ENCODE results near the gene PPP1R15A. TPM values are rescaled to one million over a fixed set of nuclear protein-coding genes. Genes with fewer than 3 reads are reported as not detected.
A peak's percentile ranks its signal among the peaks of the same experiment; 100 is the strongest.
"Not testable (repeated sequence)": the region's sequence is repeated elsewhere in the genome, so short reads cannot be mapped to it uniquely, and the experiment has no call there.

Gene PPP1R15A
- total RNA-seq, 1 donor from 2014 or later, result 82.8 TPM

DNA sequence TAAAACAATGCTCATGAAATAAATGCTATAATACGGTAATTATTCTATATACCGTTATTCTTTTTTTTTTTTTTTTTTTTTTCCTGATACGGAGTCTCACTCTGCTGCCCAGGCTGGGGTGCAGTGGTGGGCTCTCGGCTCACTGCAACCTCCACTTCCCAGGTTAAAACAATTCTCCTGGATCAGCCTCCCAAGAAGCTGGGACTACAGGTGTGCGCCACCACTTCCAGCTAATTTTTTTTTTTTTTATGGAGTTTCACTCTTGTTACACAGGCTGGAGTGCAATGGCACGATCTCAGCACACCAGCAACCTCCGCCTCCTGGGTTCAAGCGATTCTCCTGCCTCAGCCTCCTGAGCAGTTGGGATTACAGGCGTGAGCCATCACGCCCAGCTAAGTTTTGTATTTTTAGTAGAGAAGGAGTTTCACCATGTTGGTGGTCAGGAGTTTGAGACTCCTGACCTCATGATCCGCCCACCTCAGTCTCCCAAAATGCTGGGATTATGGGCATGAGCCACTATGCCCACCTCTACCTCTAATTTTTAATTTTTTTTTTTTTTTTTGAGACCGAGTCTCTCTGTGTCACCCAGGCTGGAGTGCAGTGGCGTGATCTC, 6.9 kb downstream of the PPP1R15A start:
- DNase-seq (ENCODE audit: extremely low read depth, low read depth, low spot score), result no peak

DNA sequence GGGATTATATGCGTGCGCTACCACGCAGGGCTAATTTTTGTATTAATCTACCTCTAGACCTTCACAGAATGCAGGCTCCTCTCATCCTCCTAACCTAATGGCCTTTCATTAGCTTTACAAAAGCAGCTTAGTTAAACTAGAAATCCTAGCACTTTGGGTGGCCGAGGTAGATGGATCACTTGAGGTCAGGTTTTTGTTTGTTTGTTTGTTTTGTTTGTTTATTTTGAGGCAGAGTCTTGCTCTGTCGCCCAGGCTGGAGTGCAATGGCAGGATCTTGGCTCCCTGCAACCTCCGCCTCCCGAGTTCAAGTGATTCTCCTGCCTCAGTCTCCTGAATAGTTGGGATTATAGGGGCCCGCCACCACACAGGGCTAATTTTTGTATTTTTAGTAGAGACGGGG, 7.5 kb downstream of the PPP1R15A start:
- not testable (repeated sequence) for DNase-seq (ENCODE audit: extremely low read depth, low read depth, low spot score)

DNA sequence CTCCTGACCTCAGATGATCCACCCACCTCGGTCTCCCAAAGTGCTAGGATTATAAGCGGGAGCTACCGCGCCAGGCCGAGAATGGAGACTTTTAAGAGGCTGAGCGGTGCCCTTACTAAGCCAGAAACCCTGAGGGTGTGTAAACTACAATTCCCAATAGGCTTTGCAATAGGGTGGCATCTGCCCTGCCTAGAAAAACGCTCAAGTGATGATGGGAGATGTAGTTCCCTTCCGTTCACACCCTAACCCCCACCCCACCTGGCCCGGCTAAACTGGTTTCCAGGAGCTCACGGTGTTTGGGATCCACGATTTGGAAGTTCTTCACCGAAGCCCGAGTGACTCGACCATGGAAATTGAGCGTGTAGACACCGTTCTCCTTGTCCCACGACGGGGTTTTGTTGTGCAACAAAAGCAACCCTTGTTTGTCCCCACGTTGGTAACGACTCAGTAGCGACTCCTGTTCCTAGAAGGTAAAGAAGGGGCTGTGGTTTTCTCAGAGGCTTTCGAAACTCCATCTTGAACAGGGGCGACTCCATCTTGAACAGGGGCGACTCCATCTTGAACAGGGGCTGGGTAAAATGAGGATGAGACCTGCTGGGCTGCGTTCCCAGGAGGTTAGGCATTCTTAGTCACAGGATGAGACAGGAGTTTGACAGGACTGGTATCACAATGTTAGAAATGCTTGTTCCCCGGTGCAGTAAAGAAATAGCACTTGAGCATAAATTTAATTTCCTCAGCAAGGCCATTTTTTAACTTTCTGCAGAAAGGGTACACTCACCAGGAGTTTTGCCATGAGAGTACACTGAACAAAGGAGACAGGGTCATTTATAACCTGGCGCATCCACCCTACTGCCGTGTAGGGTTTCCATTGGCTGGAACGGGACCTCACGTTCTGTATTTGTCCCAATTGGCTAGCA, 9.8 kb downstream of the PPP1R15A start:
- DNase-seq (ENCODE audit: extremely low read depth, low read depth, low spot score), result no peak

- no peak for DNase-seq (ENCODE audit: extremely low read depth, low read depth, low spot score)
These were observed 11.5 kb downstream of the PPP1R15A start for GRCh38 chr19:48883726-48884125.

GRCh38 chr19:48887861-48888612, 15.8 kb downstream of the PPP1R15A start:
- DNase-seq (ENCODE audit: extremely low read depth, low read depth, low spot score), result no peak

- DNase-seq (ENCODE audit: extremely low read depth, low read depth, low spot score), result not testable (repeated sequence)
These were observed 17.3 kb downstream of the PPP1R15A start for GRCh38 chr19:48889496-48889895.

GRCh38 chr19:48890551-48890950, 18.3 kb downstream of the PPP1R15A start:
- no peak for DNase-seq (ENCODE audit: extremely low read depth, low read depth, low spot score)

- no peak for DNase-seq (ENCODE audit: extremely low read depth, low read depth, low spot score)
These were observed 23.0 kb downstream of the PPP1R15A start for GRCh38 chr19:48895226-48895625.

DNA sequence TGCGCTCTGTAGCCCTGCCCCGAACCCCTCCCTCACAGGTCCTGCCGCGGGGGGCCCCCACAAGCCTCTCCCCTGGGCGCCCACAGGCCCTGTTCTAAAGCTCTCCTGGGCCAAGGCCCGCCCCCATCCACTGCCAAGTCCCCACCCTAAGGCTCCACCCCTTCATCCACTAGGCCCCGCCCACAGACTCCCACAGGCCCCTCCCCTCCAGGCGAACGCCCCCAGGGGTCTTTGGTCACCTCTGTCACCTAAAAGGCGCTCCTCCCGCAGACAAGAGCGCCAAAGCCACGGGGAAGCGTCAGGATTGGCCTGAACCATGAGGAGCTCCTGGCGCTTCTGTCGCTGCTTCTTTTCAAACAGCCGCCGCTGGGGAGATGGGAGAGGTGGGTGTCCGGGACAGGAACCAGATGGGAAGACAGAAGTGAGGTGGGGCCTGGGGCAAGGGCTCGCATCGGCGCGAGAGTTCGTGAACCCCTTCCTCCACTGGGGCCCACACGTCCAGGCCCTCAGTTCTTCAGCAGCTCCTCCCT, 24.0 kb downstream of the PPP1R15A start:
- DNase-seq (ENCODE audit: extremely low read depth, low read depth, low spot score), result no peak

DNA sequence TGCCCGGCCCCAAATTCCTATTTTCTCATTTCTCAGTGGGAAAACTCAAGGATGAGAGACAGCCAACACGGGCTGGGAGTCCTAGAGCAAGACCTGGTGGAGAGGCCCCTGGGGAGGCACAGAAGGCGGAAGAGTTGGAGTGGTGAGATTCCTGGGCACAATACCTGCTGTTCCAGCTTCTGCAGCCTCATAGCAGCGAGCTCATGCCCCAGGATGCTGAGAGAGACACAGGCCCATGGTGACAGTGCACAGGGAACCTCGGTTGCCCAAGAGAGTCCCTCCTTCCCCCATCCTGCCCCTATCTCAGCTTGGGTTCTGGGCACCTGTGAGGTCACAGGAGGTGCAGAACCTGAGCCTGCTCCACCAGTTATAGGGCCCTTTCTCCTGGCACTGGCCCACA, 25.0 kb downstream of the PPP1R15A start:
- no peak for DNase-seq (ENCODE audit: extremely low read depth, low read depth, low spot score)

- DNase-seq (ENCODE audit: extremely low read depth, low read depth, low spot score), result not testable (repeated sequence)
These were observed 27.1 kb downstream of the PPP1R15A start for GRCh38 chr19:48899386-48899749.

GRCh38 chr19:48899781-48900476, 27.7 kb downstream of the PPP1R15A start, which contains the start of gene NUCB1:
Gene NUCB1, plus strand, starts transcription at chr19:48900312. Its CDS starts 485 bp downstream, at chr19:48900797.
- DNase-seq (ENCODE audit: extremely low read depth, low read depth, low spot score), result peak; percentile 88

- no peak for DNase-seq (ENCODE audit: extremely low read depth, low read depth, low spot score)
These were observed 28.5 kb downstream of the PPP1R15A start for GRCh38 chr19:48900477-48901406.

- not testable (repeated sequence) for DNase-seq (ENCODE audit: extremely low read depth, low read depth, low spot score)
These were observed 30.1 kb downstream of the PPP1R15A start for GRCh38 chr19:48902291-48902690.

DNA sequence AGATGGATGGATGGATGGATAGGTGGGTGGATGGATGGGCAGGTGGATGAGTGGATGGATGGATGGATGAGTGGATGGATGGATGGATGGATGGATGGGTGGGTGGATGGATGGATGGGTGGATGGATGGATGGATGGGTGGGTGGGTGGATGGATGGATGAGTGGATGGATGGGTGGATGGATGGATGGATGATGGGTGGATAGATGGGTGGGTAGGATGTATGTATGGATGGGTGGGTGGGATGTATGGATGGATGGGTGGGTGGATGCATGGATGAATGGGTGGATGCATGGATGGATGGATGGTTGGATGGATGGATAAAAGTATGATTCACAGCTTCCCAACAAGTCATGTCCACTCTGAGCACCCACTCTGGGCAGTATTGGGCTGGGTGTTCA, 31.6 kb downstream of the PPP1R15A start:
- DNase-seq (ENCODE audit: extremely low read depth, low read depth, low spot score), result not testable (repeated sequence)

- no peak for DNase-seq (ENCODE audit: extremely low read depth, low read depth, low spot score)
These were observed 33.4 kb downstream of the PPP1R15A start for GRCh38 chr19:48905664-48906063.

DNA sequence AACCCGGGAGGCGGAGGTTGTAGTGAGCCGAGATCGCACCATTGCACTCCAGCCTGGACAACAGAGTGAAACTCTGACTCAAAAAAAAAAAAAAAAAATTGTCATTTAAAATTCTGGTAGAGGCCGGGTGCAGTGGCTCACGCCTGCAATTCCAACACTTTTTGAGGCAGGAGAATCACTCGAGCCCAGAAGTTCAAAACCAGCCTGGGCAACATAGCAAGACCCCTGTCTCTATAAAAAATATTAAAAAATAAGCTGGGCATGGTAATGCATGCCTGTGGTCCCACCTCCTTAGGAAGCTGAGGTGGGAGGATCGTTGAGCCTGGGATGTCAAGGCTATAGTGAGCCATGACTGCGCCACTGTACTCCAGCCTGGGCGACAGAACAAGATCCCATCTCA, 34.1 kb downstream of the PPP1R15A start:
- no peak for DNase-seq (ENCODE audit: extremely low read depth, low read depth, low spot score)

DNA sequence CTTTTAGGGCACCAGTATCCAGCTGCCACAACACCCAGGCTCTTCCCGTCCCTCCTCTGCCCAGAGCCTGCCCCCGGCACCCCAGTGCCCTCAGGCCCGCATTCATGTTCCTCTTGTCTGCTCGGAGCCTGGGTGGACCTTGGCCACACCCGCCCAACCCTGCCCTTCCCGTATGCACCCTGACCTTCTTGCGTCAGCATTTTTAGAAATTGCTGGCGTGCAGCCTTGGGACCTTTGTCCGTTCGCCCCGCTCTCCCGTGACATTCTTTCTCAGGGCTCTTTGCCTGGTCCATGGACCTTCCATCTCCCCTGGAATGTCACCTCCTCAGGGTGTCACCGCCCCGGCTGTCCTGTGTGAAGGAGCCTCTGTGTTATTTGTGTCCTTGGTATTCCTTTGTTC, 35.5 kb downstream of the PPP1R15A start:
- no peak for DNase-seq (ENCODE audit: extremely low read depth, low read depth, low spot score)

DNA sequence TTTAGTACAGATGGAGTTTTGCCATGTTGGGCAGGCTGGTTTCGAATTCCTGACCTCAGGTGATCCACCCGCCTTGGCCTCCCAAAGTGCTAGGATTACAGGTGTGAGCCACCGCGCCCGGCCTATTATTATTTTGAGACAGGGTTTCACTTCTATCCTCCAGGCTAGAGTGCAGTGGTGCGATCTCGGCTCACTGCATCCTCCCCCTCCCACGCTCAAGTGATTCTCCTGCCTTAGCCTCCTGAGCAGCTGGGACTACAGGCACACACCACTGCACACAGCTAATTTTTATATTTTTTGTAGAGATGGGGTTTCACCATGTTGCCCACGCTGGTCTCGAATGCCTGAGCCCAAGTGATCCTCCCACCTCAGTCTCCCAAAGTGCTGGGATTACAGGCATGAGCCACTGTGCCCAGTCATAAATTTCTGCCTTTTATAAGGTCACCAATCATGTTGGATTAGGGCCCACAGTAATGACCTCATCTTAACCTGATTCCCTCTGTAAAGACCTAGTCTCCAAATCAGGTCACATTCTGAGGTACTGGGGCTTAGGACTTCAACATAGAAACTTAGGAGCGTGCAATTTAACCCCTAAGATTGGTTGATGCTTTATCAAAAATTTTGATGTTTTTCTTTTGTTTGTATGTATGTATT, 37.3 kb downstream of the PPP1R15A start:
- not testable (repeated sequence) for DNase-seq (ENCODE audit: extremely low read depth, low read depth, low spot score)
